ENCODE measurements around the gene PRKRA.
A peak's percentile ranks its signal among the peaks of the same experiment; 100 is the strongest.

Gene PRKRA

DNA sequence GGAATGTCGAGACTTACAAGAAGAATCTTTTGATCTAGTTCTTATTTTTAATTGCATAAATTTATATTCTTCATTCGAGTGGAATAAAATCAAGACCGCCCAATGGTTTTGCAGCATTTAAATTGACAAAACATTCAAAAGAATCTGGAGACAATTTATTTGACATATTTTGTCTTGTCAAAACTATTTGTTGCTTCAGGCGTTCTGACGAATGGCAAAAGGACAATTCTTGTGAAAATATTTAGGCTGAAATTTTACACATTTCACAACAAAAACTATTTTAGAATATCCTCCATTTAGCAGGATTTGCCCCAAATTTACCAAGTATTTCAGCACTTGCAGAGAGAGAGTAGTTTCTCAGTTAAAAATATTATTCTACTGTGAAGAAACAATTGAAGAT is 41.7 kb downstream of the PRKRA start:
- no peak for DNase-seq (ENCODE audit: extremely low read depth, low read depth)

DNA sequence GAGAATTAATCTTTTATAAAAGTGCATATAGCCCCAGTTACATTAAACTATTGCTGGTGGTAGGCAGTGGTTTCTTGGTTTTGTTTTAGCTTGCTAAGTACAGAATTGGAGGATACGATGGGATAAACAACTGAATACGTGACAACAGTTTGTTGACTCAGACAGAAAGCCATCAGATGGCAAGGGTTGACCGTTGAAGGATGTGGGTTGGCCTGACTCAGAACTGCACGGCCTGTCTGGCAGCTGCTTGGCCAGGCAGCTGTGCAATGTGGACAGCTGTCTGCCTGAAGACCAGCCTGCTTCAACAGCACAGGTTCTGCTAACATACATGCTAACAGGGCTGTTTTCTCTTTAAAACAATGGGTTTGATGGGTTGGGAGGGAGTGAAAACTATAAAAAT is 46.6 kb downstream of the PRKRA start:
- peak; percentile 72 for DNase-seq (ENCODE audit: extremely low read depth, low read depth)
- TF ChIP-seq, protein P1, sequence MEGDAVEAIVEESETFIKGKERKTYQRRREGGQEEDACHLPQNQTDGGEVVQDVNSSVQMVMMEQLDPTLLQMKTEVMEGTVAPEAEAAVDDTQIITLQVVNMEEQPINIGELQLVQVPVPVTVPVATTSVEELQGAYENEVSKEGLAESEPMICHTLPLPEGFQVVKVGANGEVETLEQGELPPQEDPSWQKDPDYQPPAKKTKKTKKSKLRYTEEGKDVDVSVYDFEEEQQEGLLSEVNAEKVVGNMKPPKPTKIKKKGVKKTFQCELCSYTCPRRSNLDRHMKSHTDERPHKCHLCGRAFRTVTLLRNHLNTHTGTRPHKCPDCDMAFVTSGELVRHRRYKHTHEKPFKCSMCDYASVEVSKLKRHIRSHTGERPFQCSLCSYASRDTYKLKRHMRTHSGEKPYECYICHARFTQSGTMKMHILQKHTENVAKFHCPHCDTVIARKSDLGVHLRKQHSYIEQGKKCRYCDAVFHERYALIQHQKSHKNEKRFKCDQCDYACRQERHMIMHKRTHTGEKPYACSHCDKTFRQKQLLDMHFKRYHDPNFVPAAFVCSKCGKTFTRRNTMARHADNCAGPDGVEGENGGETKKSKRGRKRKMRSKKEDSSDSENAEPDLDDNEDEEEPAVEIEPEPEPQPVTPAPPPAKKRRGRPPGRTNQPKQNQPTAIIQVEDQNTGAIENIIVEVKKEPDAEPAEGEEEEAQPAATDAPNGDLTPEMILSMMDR (IDR thresholded peaks at IDR 0.05; ENCODE audit: low read depth, low read length, missing control alignments): no peak

More for the DNA sequence above, 41.7 kb downstream of the PRKRA start:
- TF ChIP-seq, protein P1 (IDR thresholded peaks at IDR 0.05; ENCODE audit: low read depth, low read length, missing control alignments): no peak
- no peak overlapping the region for H3K4me3 ChIP-seq (replicated peaks; ENCODE audit: low read depth, low read length)

DNA sequence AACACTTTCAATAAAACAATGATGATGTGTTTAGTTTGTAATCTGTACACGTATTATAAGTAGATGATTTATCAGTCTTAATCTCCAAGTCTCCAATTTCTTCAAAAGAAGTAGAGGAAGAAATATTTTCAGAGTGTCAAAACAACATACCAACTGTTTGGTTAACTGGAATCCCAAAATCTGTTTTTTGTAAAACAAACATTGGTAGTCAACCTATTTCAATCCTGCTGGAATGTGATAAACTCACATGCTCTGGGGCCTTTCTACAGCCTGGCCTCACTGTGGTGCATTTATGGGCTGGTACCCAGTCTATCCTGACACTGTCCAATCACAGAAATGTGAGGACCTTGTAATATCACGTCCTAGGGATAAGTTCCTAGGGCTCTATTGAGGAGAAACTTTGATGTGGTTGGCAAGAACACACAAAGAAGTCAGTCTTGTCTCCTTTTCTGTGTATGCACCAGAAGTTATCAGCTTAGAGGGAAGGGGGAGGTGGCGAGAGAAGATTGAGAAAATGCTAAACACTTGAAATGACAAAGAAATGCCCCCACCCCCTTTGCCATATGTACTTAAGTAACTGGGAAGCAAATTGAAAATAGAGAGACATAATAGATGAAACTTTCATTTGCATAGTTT is 47.2 kb downstream of the PRKRA start:
- TF ChIP-seq, protein P1 (IDR thresholded peaks at IDR 0.05; ENCODE audit: low read depth, low read length, missing control alignments): no peak
- no peak for DNase-seq (ENCODE audit: extremely low read depth, low read depth)
- H3K4me3 ChIP-seq (replicated peaks; ENCODE audit: low read depth, low read length): no peak overlapping the region

More for the DNA sequence above, 46.6 kb downstream of the PRKRA start:
- no peak overlapping the region for H3K4me3 ChIP-seq (replicated peaks; ENCODE audit: low read depth, low read length)

DNA sequence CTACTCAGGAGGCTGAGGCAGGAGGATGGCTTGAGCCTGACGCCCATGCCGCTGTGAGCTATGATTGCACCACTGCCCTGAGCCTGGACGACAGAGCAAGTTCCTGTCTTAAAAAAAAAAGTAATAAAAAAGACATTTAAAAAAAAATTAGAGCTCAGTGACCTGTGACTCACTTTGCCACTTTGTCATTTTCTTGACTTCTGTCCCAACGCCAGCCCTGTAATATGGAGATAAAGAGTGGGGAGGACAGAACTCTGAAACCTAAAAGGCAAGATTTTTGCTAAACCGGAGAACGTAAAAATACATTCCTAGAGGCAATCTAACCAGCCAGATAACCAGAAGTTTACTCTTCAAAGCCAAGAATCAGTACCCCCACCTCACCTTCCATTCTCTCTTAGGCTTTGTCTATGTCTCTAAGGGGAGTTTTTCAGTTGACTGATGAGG is 49.0 kb downstream of the PRKRA start:
- DNase-seq (ENCODE audit: extremely low read depth, low read depth): no peak
- H3K4me3 ChIP-seq (replicated peaks; ENCODE audit: low read depth, low read length): no peak overlapping the region
- TF ChIP-seq, protein P1 (IDR thresholded peaks at IDR 0.05; ENCODE audit: low read depth, low read length, missing control alignments): no peak

DNA sequence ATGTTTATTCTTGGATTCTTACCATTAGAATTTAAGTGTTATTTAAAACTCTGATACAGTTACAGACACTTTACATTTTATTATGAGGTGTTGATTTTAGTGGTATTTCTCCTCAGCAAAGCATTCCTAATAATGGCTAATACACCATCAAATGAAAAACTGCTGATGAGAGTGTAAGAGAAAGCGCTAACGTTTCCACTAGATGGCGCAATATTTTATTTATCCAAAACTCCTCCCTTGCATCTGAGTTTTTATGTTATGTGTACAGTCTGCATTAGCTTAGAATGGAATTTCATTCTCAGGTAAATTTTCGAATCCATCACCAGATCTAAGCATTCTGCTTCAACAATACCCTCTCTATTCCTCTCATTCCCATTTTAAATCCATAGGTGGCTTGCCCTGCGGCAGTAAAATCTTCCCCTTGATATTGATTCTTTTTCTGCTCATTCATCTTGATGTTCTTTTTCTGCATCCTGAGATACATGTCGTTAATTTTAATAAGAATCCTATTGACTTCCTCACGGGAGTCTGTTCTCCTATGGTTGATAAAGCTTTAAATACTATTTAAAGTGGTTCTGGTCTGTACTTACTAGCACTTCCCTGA is 53.9 kb downstream of the PRKRA start:
- no peak overlapping the region for H3K4me3 ChIP-seq (replicated peaks; ENCODE audit: low read depth, low read length)
- DNase-seq (ENCODE audit: extremely low read depth, low read depth): no peak
- TF ChIP-seq, protein P1 (IDR thresholded peaks at IDR 0.05; ENCODE audit: low read depth, low read length, missing control alignments): peak; percentile 56

DNA sequence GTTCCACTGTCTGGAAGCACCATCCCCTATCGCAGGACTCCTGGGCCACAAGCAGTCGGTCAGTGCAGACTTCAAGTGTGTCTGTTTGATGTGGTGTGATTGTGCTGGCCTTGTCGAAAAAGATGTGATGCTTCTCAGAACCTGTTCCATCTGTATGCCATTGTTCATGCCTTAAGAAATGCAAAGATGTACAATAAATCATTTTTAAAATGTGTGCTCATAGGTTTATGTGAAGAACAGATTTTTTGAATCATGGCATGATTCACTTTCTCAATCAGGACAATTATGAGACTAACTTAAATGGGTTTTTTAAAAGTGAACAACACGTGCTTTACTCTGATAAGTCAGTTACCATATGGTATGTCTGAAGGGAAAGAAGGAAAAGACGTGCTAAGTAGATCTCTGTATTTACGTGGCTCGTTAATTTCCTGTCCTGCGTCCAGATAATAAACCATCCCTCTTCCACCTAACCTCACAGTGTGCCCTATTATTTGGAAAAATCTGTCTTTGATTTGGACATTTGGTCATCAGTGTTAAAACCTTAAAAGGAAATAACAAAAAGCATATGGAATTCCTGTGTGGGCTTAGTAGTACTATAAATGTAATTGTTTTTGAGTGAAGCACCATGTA is 54.9 kb downstream of the PRKRA start:
- no peak overlapping the region for H3K4me3 ChIP-seq (replicated peaks; ENCODE audit: low read depth, low read length)
- peak; percentile 93 for DNase-seq (ENCODE audit: extremely low read depth, low read depth)
- TF ChIP-seq, protein P1 (IDR thresholded peaks at IDR 0.05; ENCODE audit: low read depth, low read length, missing control alignments): no peak
